ENCODE data around the gene PLCB2.

Gene PLCB2

DNA sequence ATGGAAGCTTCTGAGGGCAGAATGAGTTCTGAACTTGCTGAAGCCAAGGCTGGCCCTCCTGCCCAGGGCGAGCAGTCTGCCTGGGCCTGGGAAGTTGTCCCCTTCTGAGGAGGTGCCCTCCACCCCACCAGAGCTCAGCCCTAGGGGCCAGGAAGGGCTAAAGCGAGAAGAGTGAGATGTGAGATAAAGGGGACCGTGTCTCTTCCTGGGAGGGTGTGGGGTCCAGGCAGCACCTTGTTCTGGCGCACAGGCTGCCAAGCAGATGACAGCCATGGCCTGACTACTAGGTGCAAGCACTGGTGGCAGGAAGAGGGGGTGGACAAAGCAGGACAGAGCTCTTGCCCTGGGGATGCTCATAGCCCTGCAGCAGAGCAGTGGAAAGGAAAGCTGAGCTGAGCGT is 65.1 kb downstream of the PLCB2 start:
- H3K4me1 ChIP-seq (ENCODE audit: insufficient read depth, poor library complexity, severe bottlenecking) = peaks cover 61% of the 10 kb centered on the region
- H3K27me3 ChIP-seq (ENCODE audit: insufficient read depth, poor library complexity, severe bottlenecking) = no peaks in the 10 kb centered on the region
- no peak for DNase-seq (ENCODE audit: low spot score)
- ATAC-seq (ENCODE audit: low read depth) = no peak
- H3K9me3 ChIP-seq (ENCODE audit: severe bottlenecking) = no peaks in the 10 kb centered on the region
- TF ChIP-seq, protein P1, sequence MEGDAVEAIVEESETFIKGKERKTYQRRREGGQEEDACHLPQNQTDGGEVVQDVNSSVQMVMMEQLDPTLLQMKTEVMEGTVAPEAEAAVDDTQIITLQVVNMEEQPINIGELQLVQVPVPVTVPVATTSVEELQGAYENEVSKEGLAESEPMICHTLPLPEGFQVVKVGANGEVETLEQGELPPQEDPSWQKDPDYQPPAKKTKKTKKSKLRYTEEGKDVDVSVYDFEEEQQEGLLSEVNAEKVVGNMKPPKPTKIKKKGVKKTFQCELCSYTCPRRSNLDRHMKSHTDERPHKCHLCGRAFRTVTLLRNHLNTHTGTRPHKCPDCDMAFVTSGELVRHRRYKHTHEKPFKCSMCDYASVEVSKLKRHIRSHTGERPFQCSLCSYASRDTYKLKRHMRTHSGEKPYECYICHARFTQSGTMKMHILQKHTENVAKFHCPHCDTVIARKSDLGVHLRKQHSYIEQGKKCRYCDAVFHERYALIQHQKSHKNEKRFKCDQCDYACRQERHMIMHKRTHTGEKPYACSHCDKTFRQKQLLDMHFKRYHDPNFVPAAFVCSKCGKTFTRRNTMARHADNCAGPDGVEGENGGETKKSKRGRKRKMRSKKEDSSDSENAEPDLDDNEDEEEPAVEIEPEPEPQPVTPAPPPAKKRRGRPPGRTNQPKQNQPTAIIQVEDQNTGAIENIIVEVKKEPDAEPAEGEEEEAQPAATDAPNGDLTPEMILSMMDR (IDR thresholded peaks at IDR 0.05; ENCODE audit: poor library complexity, severe bottlenecking) = no peak
- H3K4me3 ChIP-seq (ENCODE audit: severe bottlenecking) = no peak overlapping the region
- H3K36me3 ChIP-seq (ENCODE audit: low read depth) = no peaks in the 10 kb centered on the region
- no peak overlapping the region for H3K27ac ChIP-seq (ENCODE audit: poor library complexity, severe bottlenecking)

DNA sequence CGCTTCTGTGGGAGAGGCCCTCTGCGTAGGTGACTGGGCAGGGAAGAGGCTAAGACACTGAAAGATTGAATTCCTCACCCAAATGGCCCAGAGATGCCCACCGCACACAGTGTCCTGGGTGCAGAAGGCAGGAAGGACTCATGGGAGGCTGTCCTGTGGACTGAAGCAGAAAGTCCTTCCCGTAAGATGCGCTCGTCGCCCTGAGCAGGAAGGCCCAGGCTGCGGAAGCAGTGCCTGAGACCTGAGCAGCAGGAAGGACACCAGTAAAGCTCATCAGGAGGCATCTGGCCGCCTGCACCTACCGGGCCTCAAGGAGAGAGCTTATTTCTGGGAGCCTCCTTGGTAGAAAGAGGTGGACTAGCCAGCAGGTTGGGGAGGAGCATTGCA is 65.5 kb downstream of the PLCB2 start:
- TF ChIP-seq, protein P1 (IDR thresholded peaks at IDR 0.05; ENCODE audit: poor library complexity, severe bottlenecking) = no peak
- Histone ChIP-seq H3K4me1 (ENCODE audit: insufficient read depth, poor library complexity, severe bottlenecking) (peaks cover 61% of the 10 kb centered on the region), H3K27ac (ENCODE audit: poor library complexity, severe bottlenecking) (no peak overlapping the region), H3K27me3 (ENCODE audit: insufficient read depth, poor library complexity, severe bottlenecking) (no peaks in the 10 kb centered on the region), H3K36me3 (ENCODE audit: low read depth) (no peaks in the 10 kb centered on the region), H3K4me3 (ENCODE audit: severe bottlenecking) (no peak overlapping the region), H3K9me3 (ENCODE audit: severe bottlenecking) (no peaks in the 10 kb centered on the region)
- ATAC-seq (ENCODE audit: low read depth) = no peak
- no peak for DNase-seq (ENCODE audit: low spot score)

DNA sequence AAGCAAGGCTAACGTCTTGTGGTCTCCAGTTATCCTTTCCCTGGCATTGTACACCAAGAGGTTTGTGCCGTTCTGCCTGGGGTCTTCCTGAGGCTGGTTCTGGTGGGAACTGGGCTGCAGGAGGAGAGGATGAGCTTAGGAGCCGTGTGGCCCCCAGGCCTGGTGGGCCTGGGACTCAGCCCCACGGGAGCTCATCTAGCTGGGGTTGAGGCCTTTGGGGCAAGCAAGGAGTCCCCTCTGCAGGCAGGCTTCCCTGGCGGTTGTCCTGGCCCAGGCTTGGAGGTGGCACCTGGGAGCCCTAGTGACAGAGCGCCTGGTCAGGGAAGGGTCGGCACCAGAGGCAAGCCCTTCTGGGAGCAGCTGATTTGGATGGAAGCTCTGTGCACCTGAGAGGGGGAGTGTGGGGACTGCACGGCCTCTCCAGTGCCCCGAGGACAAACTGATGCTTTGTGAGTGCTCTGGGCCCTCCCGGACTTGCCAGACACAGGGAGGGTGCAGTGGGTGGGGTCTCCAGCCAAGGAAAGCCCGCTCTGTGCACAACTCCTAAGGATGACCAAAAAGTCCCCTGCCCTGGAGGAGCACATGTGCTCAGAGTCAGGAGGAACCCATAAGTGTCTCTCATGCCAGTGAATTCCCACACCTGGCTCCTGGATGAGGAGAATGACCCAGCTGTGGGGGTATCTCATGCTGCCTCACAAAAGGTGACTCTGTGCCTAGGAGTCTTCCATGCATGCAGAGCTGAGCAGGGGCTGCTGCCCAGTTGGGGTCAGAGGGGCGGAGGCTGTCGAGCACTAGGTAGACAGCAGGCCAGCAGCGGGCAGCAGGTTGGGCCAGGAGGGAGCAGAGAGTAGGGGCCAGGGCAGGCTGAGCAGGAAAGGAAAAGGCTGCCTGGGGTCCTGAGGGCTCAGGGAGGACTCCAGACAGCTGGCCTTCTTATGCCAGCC is 66.2 kb downstream of the PLCB2 start:
- H3K4me3 ChIP-seq (ENCODE audit: severe bottlenecking) = no peak overlapping the region
- peak overlapping the region; percentile 91 for H3K27ac ChIP-seq (ENCODE audit: poor library complexity, severe bottlenecking)
- ATAC-seq (ENCODE audit: low read depth) = no peak
- H3K9me3 ChIP-seq (ENCODE audit: severe bottlenecking) = no peaks in the 10 kb centered on the region
- no peaks in the 10 kb centered on the region for H3K36me3 ChIP-seq (ENCODE audit: low read depth)
- no peaks in the 10 kb centered on the region for H3K27me3 ChIP-seq (ENCODE audit: insufficient read depth, poor library complexity, severe bottlenecking)
- H3K4me1 ChIP-seq (ENCODE audit: insufficient read depth, poor library complexity, severe bottlenecking) = peaks cover 57% of the 10 kb centered on the region
- DNase-seq (ENCODE audit: low spot score) = no peak
- TF ChIP-seq, protein P1 (IDR thresholded peaks at IDR 0.05; ENCODE audit: poor library complexity, severe bottlenecking) = no peak

- DNase-seq (ENCODE audit: low spot score) (no peak), ATAC-seq (ENCODE audit: low read depth) (peak; percentile 8; the same call in 2 of the 3 replicates)
- Histone ChIP-seq H3K36me3 (ENCODE audit: low read depth) (no peaks in the 10 kb centered on the region), H3K4me3 (ENCODE audit: severe bottlenecking) (peak overlapping the region; percentile 23), H3K27ac (ENCODE audit: poor library complexity, severe bottlenecking) (peak overlapping the region; percentile 91), H3K9me3 (ENCODE audit: severe bottlenecking) (no peaks in the 10 kb centered on the region), H3K4me1 (ENCODE audit: insufficient read depth, poor library complexity, severe bottlenecking) (peaks cover 49% of the 10 kb centered on the region), H3K27me3 (ENCODE audit: insufficient read depth, poor library complexity, severe bottlenecking) (no peaks in the 10 kb centered on the region)
- TF ChIP-seq, protein P1 (IDR thresholded peaks at IDR 0.05; ENCODE audit: poor library complexity, severe bottlenecking) = no peak
Observed at GRCh38 chr15:40240619-40241221, 67.0 kb downstream of the PLCB2 start.

Data from RWPE2 (cell line).